Kasumi-1 (cell line): ENCODE data around the gene IL17F.

ENCODE experiments used
- DNase-seq, 2 experiments: peaks; one replicate each; lab custom pipeline; 2025; lab: John Stamatoyannopoulos, UW

The IL17F gene

GRCh38 chr6:52244400-52244799 lies at the start of gene IL17F:
Gene IL17F (minus strand): TSS chr6:52244500. CDS start chr6:52244429, 71 bp downstream.
- DNase-seq, result no peak

- no peak for DNase-seq
Observed at GRCh38 chr6:52293067-52293466, 48.8 kb upstream of the IL17F start.

- no peak for DNase-seq
Observed at GRCh38 chr6:52288841-52289240, 44.5 kb upstream of the IL17F start.

- no peak for DNase-seq
Observed at GRCh38 chr6:52288216-52288615, 43.9 kb upstream of the IL17F start.

- peak; percentile 86 to 91 for DNase-seq
Observed at GRCh38 chr6:52286798-52287432, 42.6 kb upstream of the IL17F start.

GRCh38 chr6:52285177-52286068 lies 41.1 kb upstream of the IL17F start:
- peak; percentile 31 to 58 for DNase-seq

- peak; percentile 99 for DNase-seq
Observed at GRCh38 chr6:52284460-52285176, 40.3 kb upstream of the IL17F start, which contains the start of gene MCM3. Gene MCM3 (minus strand): TSS chr6:52284742. CDS start chr6:52284674, 68 bp downstream.

- peak in 1 of 2 experiments; percentile 43 for DNase-seq
Observed at GRCh38 chr6:52284131-52284459, 39.8 kb upstream of the IL17F start.

- no peak for DNase-seq
Observed at GRCh38 chr6:52283111-52283510, 38.8 kb upstream of the IL17F start.

- no peak for DNase-seq
Observed at GRCh38 chr6:52276130-52276529, 31.8 kb upstream of the IL17F start.

- no peak for DNase-seq
Observed at GRCh38 chr6:52271852-52272460, 27.7 kb upstream of the IL17F start.

GRCh38 chr6:52263709-52264540 lies 19.6 kb upstream of the IL17F start:
- peak; percentile 72 to 73 for DNase-seq

GRCh38 chr6:52262620-52263344 lies 18.5 kb upstream of the IL17F start:
- DNase-seq, result no peak

- no peak for DNase-seq
Observed at GRCh38 chr6:52261229-52261628, 16.9 kb upstream of the IL17F start.

- DNase-seq, result no peak
Observed at GRCh38 chr6:52260634-52261033, 16.3 kb upstream of the IL17F start.

- no peak for DNase-seq
Observed at GRCh38 chr6:52255434-52255833, 11.1 kb upstream of the IL17F start.

- no peak for DNase-seq
Observed at GRCh38 chr6:52254731-52255378, 10.6 kb upstream of the IL17F start.

GRCh38 chr6:52253494-52253893 lies 9.2 kb upstream of the IL17F start:
- DNase-seq, result no peak

- DNase-seq, result no peak
Observed at GRCh38 chr6:52251113-52251512, 6.8 kb upstream of the IL17F start.

- DNase-seq, result no peak
Observed at GRCh38 chr6:52249078-52249477, 4.8 kb upstream of the IL17F start.
